GM23338 (cell line): Measurements from ENCODE around the gene B4GALNT1. TPM values are rescaled to one million over a fixed set of nuclear protein-coding genes. Genes with fewer than 3 reads are reported as not detected.
"Not testable (repeated sequence)": the region's sequence is repeated elsewhere in the genome, so short reads cannot be mapped to it uniquely, and the experiment has no call there.

Experiments used
- ATAC-seq: fragments of 200-7000 bp; cut with Tn5 transposase; 3 replicates; pipeline ENCODE4 v1.9.1; 2020
- DNase-seq: peaks from one replicate; pipeline ENCODE4 v3.0.0-alpha.2; 2015; ENCODE audit warnings: low spot score
- H2AFZ ChIP-seq: fragments of 200-600 bp; sonication (generic); 2 replicates; pipeline ENCODE4 v1.8.0; 2016; ENCODE audit warnings: antibody characterized with exemption, mild to moderate bottlenecking, moderate library complexity
- H3F3A ChIP-seq: fragments of 200-600 bp; sonication (generic); replicated peaks from 2 replicates; pipeline ENCODE4 v1.8.0; 2017; ENCODE audit warnings: antibody characterized with exemption, mixed run types, low read depth
- H3K27ac ChIP-seq: fragments of 200-600 bp; sonication (generic); 2 replicates; pipeline ENCODE4 v1.6.1; 2016; ENCODE audit warnings: low read depth
- H3K27me3 ChIP-seq: fragments of 200-600 bp; sonication (generic); 2 replicates; pipeline ENCODE4 v1.8.0; 2016; ENCODE audit warnings: mild to moderate bottlenecking, mixed run types, moderate library complexity; ENCODE audit not compliant: insufficient read depth
- H3K36me3 ChIP-seq: fragments of 200-600 bp; sonication (generic); 2 replicates; pipeline ENCODE4 v1.8.0; 2016; ENCODE audit warnings: mild to moderate bottlenecking; ENCODE audit not compliant: insufficient read depth
- H3K4me1 ChIP-seq: fragments of 200-600 bp; sonication (generic); 2 replicates; pipeline ENCODE4 v1.8.0; 2016; ENCODE audit warnings: mild to moderate bottlenecking, moderate library complexity; ENCODE audit not compliant: insufficient read depth
- H3K4me2 ChIP-seq: fragments of 200-600 bp; sonication (generic); 2 replicates; pipeline ENCODE4 v1.7.1; 2017; ENCODE audit warnings: mixed run types
- H3K4me3 ChIP-seq: fragments of 200-600 bp; sonication (generic); 2 replicates; pipeline ENCODE4 v1.6.1; 2016; ENCODE audit warnings: mixed run types
- H3K79me2 ChIP-seq: fragments of 200-600 bp; sonication (generic); replicated peaks from 2 replicates; pipeline ENCODE4 v1.8.0; 2017; ENCODE audit warnings: mild to moderate bottlenecking; ENCODE audit not compliant: insufficient read depth
- H3K9me2 ChIP-seq: fragments of 200-600 bp; sonication (generic); 2 replicates; pipeline ENCODE4 v1.8.0; 2017; ENCODE audit not compliant: insufficient read depth
- H4K20me1 ChIP-seq: fragments of 200-600 bp; sonication (generic); replicated peaks from 2 replicates; pipeline ENCODE4 v1.8.0; 2017; ENCODE audit warnings: mild to moderate bottlenecking; ENCODE audit not compliant: insufficient read depth
- H3K27ac Mint-ChIP-seq: 2 replicates; pipeline ENCODE4 v1.8.0; 2020; ENCODE audit warnings: inconsistent platforms, mild to moderate bottlenecking, moderate library complexity, mixed read lengths
- H3K27me3 Mint-ChIP-seq: 3 replicates; pipeline ENCODE4 v1.8.0; 2022; ENCODE audit warnings: low read depth, mild to moderate bottlenecking, moderate library complexity, mixed read lengths, inconsistent platforms; ENCODE audit not compliant: insufficient read depth, poor library complexity
- H3K36me3 Mint-ChIP-seq: 3 replicates; pipeline ENCODE4 v1.8.0; 2021; ENCODE audit warnings: low read depth, mild to moderate bottlenecking, inconsistent platforms, moderate library complexity, mixed read lengths
- H3K4me1 Mint-ChIP-seq: 3 replicates; pipeline ENCODE4 v1.8.0; 2020; ENCODE audit warnings: mild to moderate bottlenecking, inconsistent platforms, mixed read lengths
- H3K4me3 Mint-ChIP-seq: 3 replicates; pipeline ENCODE4 v1.8.0; 2021; ENCODE audit warnings: moderate library complexity, mild to moderate bottlenecking, inconsistent platforms, mixed read lengths
- H3K9me3 Mint-ChIP-seq: 3 replicates; pipeline ENCODE4 v1.8.0; 2020; ENCODE audit warnings: moderate library complexity, mild to moderate bottlenecking, inconsistent platforms, mixed read lengths
- CREB1 ChIP-seq: fragments of 250-450 bp; sonication (Bioruptor Pico); IDR thresholded peaks from 2 replicates; pipeline ENCODE4 v1.5.0; 2020; ENCODE audit warnings: low read depth, mild to moderate bottlenecking, moderate library complexity
- CTCF ChIP-seq, 2 experiments: fragments of 200-600 bp in 1 of 2; sonication (generic) in 1 of 2; conservative IDR thresholded peaks; 2 replicates each; pipeline versions ENCODE4 v1.5.1 to v1.6.1; 2016 to 2017; ENCODE audit warnings: antibody characterized with exemption in 2 of 2, low read depth in 2 of 2, mild to moderate bottlenecking in 2 of 2, moderate library complexity in 1 of 2
- ETS1 ChIP-seq: IDR thresholded peaks from 2 replicates; pipeline ENCODE4 v1.6.1; 2016; ENCODE audit warnings: antibody characterized with exemption
- EZH2 ChIP-seq: fragments of 200-600 bp; sonication (generic); IDR thresholded peaks from one replicate; pipeline ENCODE4 v1.8.0; 2017; ENCODE audit warnings: antibody characterized with exemption, mild to moderate bottlenecking, low read depth; ENCODE audit not compliant: unreplicated experiment
- EZH2phosphoT487 ChIP-seq: fragments of 200-600 bp; sonication (generic); IDR thresholded peaks from one replicate; pipeline ENCODE4 v1.8.1; 2018; ENCODE audit warnings: antibody characterized with exemption; ENCODE audit not compliant: unreplicated experiment
- JUNB ChIP-seq: IDR thresholded peaks from one replicate; pipeline ENCODE4 v1.6.1; 2016; ENCODE audit warnings: antibody characterized with exemption; ENCODE audit not compliant: unreplicated experiment
- NANOG ChIP-seq: IDR thresholded peaks from 2 replicates; pipeline ENCODE4 v1.6.1; 2016; ENCODE audit warnings: antibody characterized with exemption, borderline replicate concordance
- POLR2AphosphoS5 ChIP-seq: IDR thresholded peaks from 2 replicates; pipeline ENCODE4 v1.6.1; 2016; ENCODE audit warnings: antibody characterized with exemption, low read depth
- REST ChIP-seq: IDR thresholded peaks from one replicate; pipeline ENCODE4 v1.6.1; 2018; ENCODE audit warnings: antibody characterized with exemption; ENCODE audit not compliant: unreplicated experiment
- STAT1 ChIP-seq: IDR thresholded peaks from one replicate; pipeline ENCODE4 v1.6.1; 2016; ENCODE audit warnings: antibody characterized with exemption; ENCODE audit not compliant: unreplicated experiment
- ZNF114 ChIP-seq: fragments of 250-450 bp; sonication (Bioruptor Pico); IDR thresholded peaks from 2 replicates; pipeline ENCODE4 v1.5.0; 2020; ENCODE audit warnings: mild to moderate bottlenecking, moderate library complexity
- ZNF331 ChIP-seq: fragments of 250-450 bp; sonication (Bioruptor Pico); IDR thresholded peaks from 2 replicates; pipeline ENCODE4 v1.5.0; 2020; ENCODE audit warnings: low read depth, mild to moderate bottlenecking, moderate library complexity
- polyA plus RNA-seq: library from polyadenylated mRNA; unstranded; fragments of >200 nt; fragmentation: Nextera tagmentation; extraction: Ambion mirVana; gene quantifications from 2 replicates; pipeline ENCODE4 v1.2.1, GENCODE V29; 2016
- total RNA-seq: library from RNA; depleted of rRNA; stranded (reverse); fragments of >200 nt; shearing (Covaris generic); gene quantifications from 2 replicates; pipeline ENCODE4 v1.2.3, GENCODE V29; 2014

B4GALNT1 gene
- total and polyA plus RNA-seq, 2 experiments from 2014 or later: 1.3 to 2.4 TPM

GRCh38 chr12:57679697-57680096 is 46.7 kb upstream of the B4GALNT1 start (continued):
- TF ChIP-seq NANOG (no peak), CREB1 (CRISPR knock-in tag) (no peak), EZH2 (no peak), ZNF114 (no peak), EZH2phosphoT487 (no peak), REST (no peak), JUNB (no peak), POLR2AphosphoS5 (no peak), STAT1 (no peak)

GRCh38 chr12:57677947-57678346 is 44.9 kb upstream of the B4GALNT1 start:
- not testable (repeated sequence) for H3K79me2 ChIP-seq, H4K20me1 ChIP-seq, H3K4me3 Mint-ChIP-seq, ATAC-seq, H3K4me2 ChIP-seq, H3K27me3 ChIP-seq, H3K4me3 ChIP-seq, H3K4me1 Mint-ChIP-seq, DNase-seq, H2AFZ ChIP-seq, H3K27ac Mint-ChIP-seq, H3K4me1 ChIP-seq, H3K27ac ChIP-seq, H3K36me3 ChIP-seq, H3K36me3 Mint-ChIP-seq, H3F3A ChIP-seq, H3K9me2 ChIP-seq
- Mint-ChIP-seq H3K27me3 (peaks cover 13% of the 10 kb centered on the region), H3K9me3 (peaks cover 21% of the 10 kb centered on the region)

- H3K9me2 ChIP-seq: 0 out of 2 replicates have a peak, but pooled peaks cover 4% of the 10 kb centered on the region
- Mint-ChIP-seq H3K36me3 (no peaks in the 10 kb centered on the region), H3K4me1 (no peaks in the 10 kb centered on the region), H3K27me3 (peaks cover 12% of the 10 kb centered on the region), H3K4me3 (no peak overlapping the region), H3K27ac (no peak overlapping the region), H3K9me3 (peaks cover 21% of the 10 kb centered on the region)
- H3K4me3 ChIP-seq: no peak overlapping the region
- no peak overlapping the region for H3K4me2 ChIP-seq
- ATAC-seq (no peak), DNase-seq (no peak)
- peak overlapping the region; percentile 43; the same call in 1 of the 2 replicates for H2AFZ ChIP-seq
- TF ChIP-seq EZH2 (no peak), REST (no peak), NANOG (no peak), ZNF114 (no peak), ZNF331 (CRISPR knock-in tag) (no peak), ETS1 (no peak), CTCF (conservative IDR thresholded peaks at IDR 0.05; ENCODE audit: low read depth in 2 of 2) (no peak), JUNB (no peak), STAT1 (no peak), POLR2AphosphoS5 (no peak)
- no peak overlapping the region for H3K27ac ChIP-seq
- no peaks in the 10 kb centered on the region for H3K4me1 ChIP-seq
- H3K36me3 ChIP-seq: no peaks in the 10 kb centered on the region
- H3K27me3 ChIP-seq: no peaks in the 10 kb centered on the region
- H4K20me1 ChIP-seq: no peaks in the 10 kb centered on the region
- no peaks in the 10 kb centered on the region for H3F3A ChIP-seq
- no peaks in the 10 kb centered on the region for H3K79me2 ChIP-seq
Observed at GRCh38 chr12:57674691-57675090, 41.7 kb upstream of the B4GALNT1 start.
